HG03095 (cell line): ENCODE results near the gene KLHL15.
A peak's percentile ranks its signal among the peaks of the same experiment; 100 is the strongest.
"Not testable (repeated sequence)": the region's sequence is repeated elsewhere in the genome, so short reads cannot be mapped to it uniquely, and the experiment has no call there.

Experiments used
- ATAC-seq: cut with Tn5 transposase; IDR thresholded peaks from one replicate; pipeline ENCODE4 v1.9.1; 2021; ENCODE audit warnings: moderate library complexity; ENCODE audit not compliant: unreplicated experiment

Gene KLHL15

GRCh38 chrX:24018809-24019208 is 8.2 kb downstream of the KLHL15 start:
- no peak for ATAC-seq

- ATAC-seq, result no peak
Observed at GRCh38 chrX:24017674-24018073, 9.3 kb downstream of the KLHL15 start.

- peak; percentile 61 for ATAC-seq
Observed at GRCh38 chrX:24014388-24015018, 12.5 kb downstream of the KLHL15 start.

GRCh38 chrX:24012266-24012665 is 14.7 kb downstream of the KLHL15 start:
- ATAC-seq, result no peak

GRCh38 chrX:24005867-24006266 is 21.1 kb downstream of the KLHL15 start:
- no peak for ATAC-seq

- ATAC-seq, result peak; percentile 62
Observed at GRCh38 chrX:24005028-24005427, 22.0 kb downstream of the KLHL15 start.

GRCh38 chrX:24002792-24003191 is 24.2 kb downstream of the KLHL15 start:
- ATAC-seq, result no peak

GRCh38 chrX:24002167-24002566 is 24.8 kb downstream of the KLHL15 start:
- no peak for ATAC-seq

- ATAC-seq, result no peak
Observed at GRCh38 chrX:23999671-24000070, 27.3 kb downstream of the KLHL15 start.

GRCh38 chrX:23993012-23993633 is 33.9 kb downstream of the KLHL15 start:
- ATAC-seq, result no peak

- ATAC-seq, result no peak
Observed at GRCh38 chrX:23992431-23992830, 34.6 kb downstream of the KLHL15 start.

GRCh38 chrX:23990455-23990854 is 36.5 kb downstream of the KLHL15 start:
- ATAC-seq, result no peak

GRCh38 chrX:23989689-23990088 is 37.3 kb downstream of the KLHL15 start:
- ATAC-seq, result no peak

GRCh38 chrX:23982891-23983290 is 44.1 kb downstream of the KLHL15 start:
- no peak for ATAC-seq

- ATAC-seq, result no peak
Observed at GRCh38 chrX:23981711-23982110, 45.3 kb downstream of the KLHL15 start.

GRCh38 chrX:23981222-23981621 is 45.8 kb downstream of the KLHL15 start:
- ATAC-seq, result no peak

- ATAC-seq, result no peak
Observed at GRCh38 chrX:23980011-23980441, 47.0 kb downstream of the KLHL15 start.

GRCh38 chrX:23978491-23978890 is 48.5 kb downstream of the KLHL15 start:
- no peak for ATAC-seq

- not testable (repeated sequence) for ATAC-seq
Observed at GRCh38 chrX:23965630-23966029, 61.4 kb downstream of the KLHL15 start.

GRCh38 chrX:23964191-23964590 is 62.8 kb downstream of the KLHL15 start:
- ATAC-seq, result no peak

GRCh38 chrX:23959781-23960180 is 67.2 kb downstream of the KLHL15 start:
- no peak for ATAC-seq

- ATAC-seq, result no peak
Observed at GRCh38 chrX:23954396-23954795, 72.6 kb downstream of the KLHL15 start.

GRCh38 chrX:23953908-23954269 is 73.1 kb downstream of the KLHL15 start:
- ATAC-seq, result no peak
